ENCODE data around the gene CBLIF. TPM values are rescaled to one million over a fixed set of nuclear protein-coding genes. Genes with fewer than 3 reads are reported as not detected.

Gene CBLIF
- polyA plus RNA-seq, 1 donor (not counting 4 experiments of a cell fraction or from before 2014, with no cell fraction given): not detected

DNA sequence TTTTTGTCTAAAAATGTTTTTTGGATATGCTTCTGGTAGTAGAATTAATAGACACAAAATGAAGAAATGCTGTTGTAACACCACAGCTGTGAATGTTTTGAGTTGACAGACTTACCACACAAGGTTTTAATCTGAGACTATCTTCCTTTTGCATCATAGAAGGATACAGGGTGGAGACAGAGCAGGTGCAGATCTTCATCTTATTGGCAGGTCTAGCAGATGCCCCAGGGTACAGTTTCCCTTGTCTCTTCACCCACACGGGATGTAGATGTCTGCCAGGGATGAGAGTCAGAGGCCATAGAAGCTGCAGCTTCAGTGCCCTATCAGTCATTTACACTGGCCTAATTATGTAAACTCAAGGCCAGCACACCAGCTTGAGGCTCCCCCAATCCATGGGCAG lies 34.3 kb upstream of the CBLIF start:
- Histone ChIP-seq H4K20me1 (ENCODE audit: control insufficient read depth, extremely low read depth, insufficient read depth, low read length) (no peaks in the 10 kb centered on the region), H3K36me3 (ENCODE audit: control insufficient read depth in 2 of 2, extremely low read depth in 1 of 2, insufficient read depth in 2 of 2, low read length in 2 of 2) (no peaks in the 10 kb centered on the region), H3K27me3 (ENCODE audit: control insufficient read depth, extremely low read depth, insufficient read depth, low read length) (no peaks in the 10 kb centered on the region), H3K79me2 (ENCODE audit: control insufficient read depth, insufficient read depth, low read length) (no peaks in the 10 kb centered on the region), H3K9me3 (ENCODE audit: control insufficient read depth, low read depth, low read length) (no peaks in the 10 kb centered on the region), H3K9me1 (ENCODE audit: control insufficient read depth, extremely low read depth, insufficient read depth, low read length) (no peaks in the 10 kb centered on the region), H3K4me2 (ENCODE audit: control insufficient read depth, extremely low read depth, insufficient read depth, low read depth, low read length) (no peak overlapping the region), H3K4me1 (ENCODE audit: control insufficient read depth, extremely low read depth, insufficient read depth, low read length) (no peaks in the 10 kb centered on the region), H3K27ac (ENCODE audit: control insufficient read depth, insufficient read depth, low read length) (no peak overlapping the region), H2AFZ (ENCODE audit: control insufficient read depth, low read length) (no peak overlapping the region), H3K9ac (ENCODE audit: control insufficient read depth, extremely low read depth, insufficient read depth, low read length) (no peak overlapping the region), H3K4me3 (ENCODE audit: control insufficient read depth in 2 of 3, extremely low read depth in 1 of 3, insufficient read depth in 2 of 3, low read depth in 1 of 3, low read length in 3 of 3) (no peak overlapping the region)
- dilution Hi-C loops (cut with MboI; ENCODE audit: extremely low pct_ligation_motif_present, low sequenced_read_pairs): no loop called here
- TF ChIP-seq EZH2 (IDR thresholded peaks at IDR 0.05; ENCODE audit: low read length): no peak
- TF ChIP-seq, protein P1, sequence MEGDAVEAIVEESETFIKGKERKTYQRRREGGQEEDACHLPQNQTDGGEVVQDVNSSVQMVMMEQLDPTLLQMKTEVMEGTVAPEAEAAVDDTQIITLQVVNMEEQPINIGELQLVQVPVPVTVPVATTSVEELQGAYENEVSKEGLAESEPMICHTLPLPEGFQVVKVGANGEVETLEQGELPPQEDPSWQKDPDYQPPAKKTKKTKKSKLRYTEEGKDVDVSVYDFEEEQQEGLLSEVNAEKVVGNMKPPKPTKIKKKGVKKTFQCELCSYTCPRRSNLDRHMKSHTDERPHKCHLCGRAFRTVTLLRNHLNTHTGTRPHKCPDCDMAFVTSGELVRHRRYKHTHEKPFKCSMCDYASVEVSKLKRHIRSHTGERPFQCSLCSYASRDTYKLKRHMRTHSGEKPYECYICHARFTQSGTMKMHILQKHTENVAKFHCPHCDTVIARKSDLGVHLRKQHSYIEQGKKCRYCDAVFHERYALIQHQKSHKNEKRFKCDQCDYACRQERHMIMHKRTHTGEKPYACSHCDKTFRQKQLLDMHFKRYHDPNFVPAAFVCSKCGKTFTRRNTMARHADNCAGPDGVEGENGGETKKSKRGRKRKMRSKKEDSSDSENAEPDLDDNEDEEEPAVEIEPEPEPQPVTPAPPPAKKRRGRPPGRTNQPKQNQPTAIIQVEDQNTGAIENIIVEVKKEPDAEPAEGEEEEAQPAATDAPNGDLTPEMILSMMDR (optimal IDR thresholded peaks at IDR 0.05 in 1 of 3, IDR thresholded peaks at IDR 0.05 in 1 of 3, conservative IDR thresholded peaks at IDR 0.05 in 1 of 3; ENCODE audit: extremely low read depth in 1 of 3, insufficient read depth in 2 of 3, low read length in 3 of 3): no peak
- no peak for FAIRE-seq
- DNase-seq (ENCODE audit: low read depth, low spot score): no peak

DNA sequence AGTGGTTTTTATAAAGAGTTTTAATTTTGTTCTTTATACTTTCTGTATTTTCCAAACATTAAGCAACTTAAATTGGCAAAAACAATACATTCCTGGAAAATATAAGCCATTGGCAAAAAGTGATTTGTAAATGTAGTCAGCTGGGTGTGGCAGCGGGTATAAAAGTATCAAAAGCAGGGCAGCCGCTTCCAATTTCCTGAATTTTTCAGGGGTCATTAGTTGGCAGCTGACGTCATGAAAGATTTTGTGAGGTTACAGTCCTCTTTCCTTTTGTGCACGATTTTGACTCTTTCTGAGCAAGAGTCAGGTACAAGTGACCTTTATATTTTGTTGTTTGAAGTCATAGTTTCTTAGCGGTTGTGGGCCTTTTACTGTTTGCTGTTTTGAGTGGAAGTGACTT lies 33.3 kb upstream of the CBLIF start, which contains the start of gene OOSP3:
TSS of gene OOSP3 (plus strand) at position 208 of the 400 bp plus-strand sequence. CDS start at position 235, 27 bp downstream.
- no peak within 1 kb of the TSS for H3K4me2 ChIP-seq (ENCODE audit: control insufficient read depth, extremely low read depth, insufficient read depth, low read depth, low read length)
- no peak for TF ChIP-seq EZH2 (IDR thresholded peaks at IDR 0.05; ENCODE audit: low read length)
- TF ChIP-seq, protein P1 (optimal IDR thresholded peaks at IDR 0.05 in 1 of 3, IDR thresholded peaks at IDR 0.05 in 1 of 3, conservative IDR thresholded peaks at IDR 0.05 in 1 of 3; ENCODE audit: extremely low read depth in 1 of 3, insufficient read depth in 2 of 3, low read length in 3 of 3): no peak
- H3K79me2 ChIP-seq (ENCODE audit: control insufficient read depth, insufficient read depth, low read length): no peaks in the 10 kb centered on the region
- DNase-seq (ENCODE audit: low read depth, low spot score) (no peak), FAIRE-seq (no peak)
- H3K27me3 ChIP-seq (ENCODE audit: control insufficient read depth, extremely low read depth, insufficient read depth, low read length): no peaks in the 10 kb centered on the region
- no peaks in the 10 kb centered on the region for H3K36me3 ChIP-seq (ENCODE audit: control insufficient read depth in 2 of 2, extremely low read depth in 1 of 2, insufficient read depth in 2 of 2, low read length in 2 of 2)
- no peak within 1 kb of the TSS for H2AFZ ChIP-seq (ENCODE audit: control insufficient read depth, low read length)
- dilution Hi-C loops (cut with MboI; ENCODE audit: extremely low pct_ligation_motif_present, low sequenced_read_pairs): no loop called here
- no peak within 1 kb of the TSS for H3K9ac ChIP-seq (ENCODE audit: control insufficient read depth, extremely low read depth, insufficient read depth, low read length)
- H3K9me3 ChIP-seq (ENCODE audit: control insufficient read depth, low read depth, low read length): no peaks in the 10 kb centered on the region
- no peaks in the 10 kb centered on the region for H3K4me1 ChIP-seq (ENCODE audit: control insufficient read depth, extremely low read depth, insufficient read depth, low read length)
- no peak within 1 kb of the TSS for H3K4me3 ChIP-seq (ENCODE audit: control insufficient read depth in 2 of 3, extremely low read depth in 1 of 3, insufficient read depth in 2 of 3, low read depth in 1 of 3, low read length in 3 of 3)
- no peak within 1 kb of the TSS for H3K27ac ChIP-seq (ENCODE audit: control insufficient read depth, insufficient read depth, low read length)
- H3K9me1 ChIP-seq (ENCODE audit: control insufficient read depth, extremely low read depth, insufficient read depth, low read length): no peaks in the 10 kb centered on the region
- H4K20me1 ChIP-seq (ENCODE audit: control insufficient read depth, extremely low read depth, insufficient read depth, low read length): no peaks in the 10 kb centered on the region

Measured in keratinocyte (primary cell).